B cell (primary cell): ENCODE results near the gene RPS15A. TPM values are rescaled to one million over a fixed set of nuclear protein-coding genes. Genes with fewer than 3 reads are reported as not detected.
"Not testable (repeated sequence)": the region's sequence is repeated elsewhere in the genome, so short reads cannot be mapped to it uniquely, and the experiment has no call there.

Source experiments
- ATAC-seq: fragments of 200-7000 bp; cut with Tn5 transposase; one replicate; pipeline ENCODE4 v1.10.0; 2021; ENCODE audit warnings: low read depth, mild to moderate bottlenecking, moderate number of reproducible peaks, moderate library complexity
- CTCF ChIA-PET: fragments of 350-600 bp; sonication (Branson Sonifier 250); formaldehyde crosslinking; loops from one replicate; lab custom pipeline; 2021; ENCODE audit warnings: antibody characterized with exemption, inconsistent platforms; lab: Charles Lee
- POLR2A ChIA-PET: fragments of 350-600 bp; sonication (Branson Sonifier 250); formaldehyde crosslinking; loops from one replicate; lab custom pipeline; 2021; ENCODE audit warnings: antibody characterized with exemption; lab: Charles Lee
- DNase-seq: peaks from one replicate; pipeline ENCODE4 v3.0.0; 2013
- H2AFZ ChIP-seq: 2 replicates; pipeline ENCODE4 v1.6.1; 2012; ENCODE audit warnings: mild to moderate bottlenecking, low read depth, low read length; ENCODE audit not compliant: insufficient read depth, poor library complexity, severe bottlenecking
- H3K27ac ChIP-seq, 2 donors: 1 replicate in 1 of 2; 2 replicates in 1 of 2; pipeline ENCODE4 v1.5.1; 2012 to 2013; ENCODE audit warnings: low read length in 2 of 2, mild to moderate bottlenecking in 2 of 2, moderate library complexity in 1 of 2
- H3K27me3 ChIP-seq, 4 experiments: fragments of 200-600 bp in 1 of 4; sonication (generic) in 1 of 4; replicated peaks in 1 of 4; 1 replicate in 2 of 4; 2 replicates in 2 of 4; pipeline versions ENCODE4 v1.6.1 to v1.7.0; 2013 to 2016; ENCODE audit warnings: low read length in 3 of 4, mild to moderate bottlenecking in 2 of 4, mixed read lengths in 1 of 4, moderate library complexity in 1 of 4; ENCODE audit not compliant: insufficient read depth in 4 of 4, control insufficient read depth in 3 of 4; ENCODE audit errors: control extremely low read depth in 1 of 4
- H3K36me3 ChIP-seq, 2 experiments: replicated peaks in 1 of 2; 1 replicate in 1 of 2; 2 replicates in 1 of 2; pipeline versions ENCODE4 v1.6.1 to v1.7.1; 2013; ENCODE audit warnings: low read length in 1 of 2; ENCODE audit not compliant: insufficient read depth in 2 of 2, control insufficient read depth in 1 of 2; ENCODE audit errors: control extremely low read depth in 1 of 2, extremely low read depth in 1 of 2
- H3K4me1 ChIP-seq, 2 donors: fragments of 200-600 bp in 1 of 2; sonication (generic) in 1 of 2; 1 replicate in 1 of 2; 2 replicates in 1 of 2; pipeline versions ENCODE4 v1.5.1 to v1.6.1; 2013 to 2017; ENCODE audit warnings: low read length in 2 of 2; ENCODE audit not compliant: control insufficient read depth in 2 of 2, insufficient read depth in 2 of 2
- H3K4me2 ChIP-seq: replicated peaks from 2 replicates; pipeline ENCODE3; 2012; ENCODE audit warnings: mild to moderate bottlenecking, low read depth, low read length; ENCODE audit not compliant: poor library complexity, severe bottlenecking
- H3K4me3 ChIP-seq, 5 experiments: fragments of 200-600 bp in 1 of 5; sonication (generic) in 1 of 5; 1 replicate in 3 of 5; 2 replicates in 2 of 5; pipeline versions ENCODE4 v1.5.1 to v1.7.0; 2011 to 2016; ENCODE audit warnings: low read length in 4 of 5, mild to moderate bottlenecking in 4 of 5, low read depth in 2 of 5, control low read depth in 1 of 5, moderate library complexity in 1 of 5; ENCODE audit not compliant: insufficient read depth in 1 of 5; ENCODE audit errors: control extremely low read depth in 1 of 5, extremely low read depth in 1 of 5
- H3K79me2 ChIP-seq: fragments of 200-600 bp; sonication (generic); one replicate; pipeline ENCODE4 v1.6.0; 2016; ENCODE audit warnings: low read length; ENCODE audit not compliant: control insufficient read depth, insufficient read depth
- H3K9ac ChIP-seq: fragments of 200-600 bp; sonication (generic); 2 replicates; pipeline ENCODE4 v1.6.1; 2017; ENCODE audit warnings: mild to moderate bottlenecking, low read length, moderate library complexity
- H3K9me3 ChIP-seq, 3 donors: one replicate each; pipeline versions ENCODE4 v1.6.1 to v1.7.1; 2013; ENCODE audit warnings: low read length in 2 of 3; ENCODE audit not compliant: control insufficient read depth in 2 of 3, insufficient read depth in 1 of 3; ENCODE audit errors: control extremely low read depth in 1 of 3
- H4K20me1 ChIP-seq: 2 replicates; pipeline ENCODE4 v1.6.0; 2012; ENCODE audit warnings: mild to moderate bottlenecking, low read length; ENCODE audit not compliant: insufficient read depth, control insufficient read depth, poor library complexity, severe bottlenecking
- H3K27ac Mint-ChIP-seq: one replicate; pipeline ENCODE4 v1.8.0; 2021; ENCODE audit warnings: mixed read lengths
- H3K27me3 Mint-ChIP-seq: one replicate; pipeline ENCODE4 v1.8.0; 2021; ENCODE audit warnings: mixed read lengths
- H3K4me1 Mint-ChIP-seq: one replicate; pipeline ENCODE4 v1.8.0; 2021; ENCODE audit warnings: mixed read lengths
- H3K4me3 Mint-ChIP-seq: one replicate; pipeline ENCODE4 v1.8.0; 2021; ENCODE audit warnings: mixed read lengths
- H3K9me3 Mint-ChIP-seq: one replicate; pipeline ENCODE4 v1.8.0; 2022; ENCODE audit warnings: mixed read lengths; ENCODE audit not compliant: insufficient read depth
- CTCF ChIP-seq: fragments of 200-600 bp; IDR thresholded peaks from one replicate; pipeline ENCODE4 v1.8.0; 2022; ENCODE audit warnings: antibody characterized with exemption, mild to moderate bottlenecking
- WGBS: methylation state at CpG from one replicate; pipeline ENCODE4 v1.1.5; 2013; ENCODE audit warnings: missing lambda C conversion rate; ENCODE audit not compliant: insufficient coverage; 5-methylcytosine and 5-hydroxymethylcytosine counted together
- intact Hi-C: fragments of 100-400 bp; cut with micrococcal nuclease; formaldehyde crosslinking; loops from one replicate; pipeline ENCODE4 v1.10.0; 2022
- polyA plus RNA-seq: library from polyadenylated mRNA; depleted of rRNA; stranded (reverse); fragments of >200 nt; gene quantifications from 2 replicates; pipeline ENCODE4 v1.2.3, GENCODE V29; 2012
- total RNA-seq, 2 donors: library from RNA; stranded (reverse); fragments of 120-200 nt in 1 of 2; gene quantifications; 1 replicate in 1 of 2; 2 replicates in 1 of 2; pipeline versions ENCODE4 v1.2.3 to v1.2.4, GENCODE V29; 2013 to 2022

The RPS15A gene
- total and polyA plus RNA-seq, 2 donors (not counting 1 experiment from before 2014, with no cell fraction given): 2,321 to 5,957 TPM

- DNase-seq: peak; percentile 48
- H3K9me3 Mint-ChIP-seq, H3K27ac Mint-ChIP-seq, H3K4me3 Mint-ChIP-seq, H3K9ac ChIP-seq, H3K27me3 ChIP-seq, intact Hi-C loops, POLR2A ChIA-PET, H3K4me2 ChIP-seq, H3K36me3 ChIP-seq, H3K27ac ChIP-seq, H3K79me2 ChIP-seq, H3K9me3 ChIP-seq, H4K20me1 ChIP-seq, H3K4me3 ChIP-seq, CTCF ChIA-PET, H2AFZ ChIP-seq, H3K27me3 Mint-ChIP-seq, H3K4me1 ChIP-seq: not testable (repeated sequence)
- peak; percentile 73 for TF ChIP-seq CTCF
- peaks cover 11% of the 10 kb centered on the region for H3K4me1 Mint-ChIP-seq
- ATAC-seq: peak; percentile 97
- 56% methylated on average over 4 of the region's 21 CpGs for WGBS
Observed at GRCh38 chr16:18759598-18760520, 30.3 kb downstream of the RPS15A start.

- DNase-seq, H3K4me1 ChIP-seq, ATAC-seq, CTCF ChIA-PET, H3K9ac ChIP-seq, intact Hi-C loops, H3K27ac Mint-ChIP-seq, H3K27me3 Mint-ChIP-seq, H3K9me3 ChIP-seq, H2AFZ ChIP-seq, POLR2A ChIA-PET, H3K36me3 ChIP-seq, H3K79me2 ChIP-seq, H4K20me1 ChIP-seq, H3K4me2 ChIP-seq, H3K4me3 ChIP-seq, H3K27ac ChIP-seq, H3K27me3 ChIP-seq, H3K9me3 Mint-ChIP-seq, H3K4me3 Mint-ChIP-seq: not testable (repeated sequence)
- no CpG with 5 or more reads among the region's 10 CpGs for WGBS
- H3K4me1 Mint-ChIP-seq: peaks cover 11% of the 10 kb centered on the region
Observed at GRCh38 chr16:18757960-18758660, 32.0 kb downstream of the RPS15A start.

GRCh38 chr16:18756639-18757038 is 33.5 kb downstream of the RPS15A start:
- POLR2A ChIA-PET, intact Hi-C loops: not testable (repeated sequence)

More at GRCh38 chr16:18756639-18757038, 33.5 kb downstream of the RPS15A start:
- H3K9me3 ChIP-seq, H3K27me3 ChIP-seq, H3K36me3 ChIP-seq, H3K4me3 Mint-ChIP-seq, DNase-seq, H3K79me2 ChIP-seq, ATAC-seq, H3K27ac ChIP-seq, CTCF ChIA-PET, H3K9me3 Mint-ChIP-seq, H3K4me2 ChIP-seq, H3K27me3 Mint-ChIP-seq, H4K20me1 ChIP-seq, H3K9ac ChIP-seq, H3K4me3 ChIP-seq, H3K4me1 ChIP-seq, H3K27ac Mint-ChIP-seq: not testable (repeated sequence)
- WGBS: 47% methylated on average over 7 of the region's 9 CpGs
- H2AFZ ChIP-seq: peak overlapping the region; percentile 22
- H3K4me1 Mint-ChIP-seq: peaks cover 11% of the 10 kb centered on the region
